ENCODE results near the gene CLIC4.

- TF ChIP-seq CTCF (IDR thresholded peaks at IDR 0.05 in 8 of 11, conservative IDR thresholded peaks at IDR 0.05 in 3 of 11), result no peak
- no peak for TF ChIP-seq POLR2A (IDR thresholded peaks at IDR 0.05)
- TF ChIP-seq POLR2AphosphoS5 (IDR thresholded peaks at IDR 0.05), result no peak
Measured at GRCh38 chr1:24699628-24700027, 45.6 kb upstream of the CLIC4 start.

Measured in spleen (tissue), 7 donors.